Heart left ventricle (tissue), 13 donors: ENCODE data around the gene CFH.

Source experiments
- CTCF ChIP-seq, 12 donors: fragments of 200-600 bp; sonication (generic) in 4 of 12; IDR thresholded peaks; one replicate each; pipeline versions ENCODE4 v1.5.0 to v1.8.0; 2018 to 2022; ENCODE audit warnings: antibody characterized with exemption in 12 of 12, mild to moderate bottlenecking in 5 of 12
- POLR2A ChIP-seq, 2 donors: fragments of 450-650 bp; IDR thresholded peaks; one replicate each; pipeline ENCODE4 v1.6.1; 2017; ENCODE audit warnings: antibody characterized with exemption in 2 of 2, mild to moderate bottlenecking in 2 of 2, moderate library complexity in 2 of 2
- donor health status: ischemic (EF 13 %, LVEDD 7.1; RV severe dilation, severe dysfunction).
- donor health status: DM: no; HTN: yes; CAD: no.
- donor health status: DM: no; HTN: no; CAD: no.
- donor health status: ischemic (EF 25% LVEDD 6.9; RV normal size, moderate dysfunction).
- donor health status: ischemic (EF 25% LVEDD 5.7; RV mildly dilated, moderate dysfunction).
- donor health status: ischemic (EF 35%, LVEDD 5.7; RV mildly dilated, moderate dysfunction).
- donor health status: nonischemic (EF 11% LVEDD 7.7; RV severe dilation, severe dysfunction).
- donor health status: DM: yes; HTN: yes; CAD: no.
- donor health status: PGD.
- donor health status: ischemic (EF 29% LVEDD 5.4; RV normal size, mild dysfunction).
- donor health status: nonischemic (EF 23%, LVEDD 6.1; RV moderate dilation, normal function).

- TF ChIP-seq CTCF (IDR thresholded peaks at IDR 0.05): no peak
- TF ChIP-seq POLR2A (IDR thresholded peaks at IDR 0.05): no peak
These were observed 8.4 kb downstream of the CFH start for GRCh38 chr1:196660272-196660671.
